PC-9 (cell line): Measurements from ENCODE around the gene IKZF3. TPM values are rescaled to one million over a fixed set of nuclear protein-coding genes. Genes with fewer than 3 reads are reported as not detected.

Source experiments
- BruUV-seq: library from RNA; stranded (reverse); fragments of 400-500 nt; replicated peaks from 2 replicates; lab custom pipeline; 2021; lab: Mats Ljungman, UMichigan
- CTCF ChIA-PET: fragments of 300-600 bp; sonication (Branson Sonifier 250); formaldehyde crosslinking; loops from one replicate; lab custom pipeline; 2022; ENCODE audit warnings: antibody characterized with exemption; lab: Charles Lee
- POLR2A ChIA-PET: fragments of 300-600 bp; sonication (Branson Sonifier 250); formaldehyde crosslinking; loops from one replicate; lab custom pipeline; 2022; ENCODE audit warnings: antibody characterized with exemption; ENCODE audit not compliant: unreplicated experiment; lab: Charles Lee
- DNase-seq, 2 experiments: peaks; one replicate each; pipeline versions ENCODE4 v3.0.0 to v3.0.0-alpha.2; 2015 to 2022; ENCODE audit warnings: mixed read lengths in 1 of 2
- H2AFZ ChIP-seq: fragments of 200-600 bp; sonication (generic); 2 replicates; pipeline ENCODE4 v1.8.1; 2017; ENCODE audit warnings: antibody characterized with exemption
- H3F3A ChIP-seq: fragments of 200-600 bp; sonication (generic); 2 replicates; pipeline ENCODE4 v1.8.1; 2017; ENCODE audit warnings: antibody characterized with exemption, mild to moderate bottlenecking, low read depth; ENCODE audit not compliant: insufficient read depth
- H3K27ac ChIP-seq: fragments of 200-600 bp; sonication (generic); 2 replicates; pipeline ENCODE4 v1.6.1; 2016; ENCODE audit warnings: mixed run types
- H3K27me3 ChIP-seq: fragments of 200-600 bp; sonication (generic); 2 replicates; pipeline ENCODE4 v1.6.1; 2016; ENCODE audit warnings: low read depth, mixed run types; ENCODE audit not compliant: insufficient read depth
- H3K36me3 ChIP-seq: fragments of 200-600 bp; sonication (generic); 2 replicates; pipeline ENCODE4 v1.6.1; 2016; ENCODE audit warnings: low read depth, mixed run types
- H3K4me1 ChIP-seq: fragments of 200-600 bp; sonication (generic); replicated peaks from 2 replicates; pipeline ENCODE4 v1.6.1; 2016; ENCODE audit warnings: mixed run types; ENCODE audit not compliant: insufficient read depth
- H3K4me2 ChIP-seq: fragments of 200-600 bp; sonication (generic); 2 replicates; pipeline ENCODE4 v1.6.1; 2017; ENCODE audit warnings: mixed run types
- H3K4me3 ChIP-seq: fragments of 200-600 bp; sonication (generic); 2 replicates; pipeline ENCODE4 v1.6.1; 2016; ENCODE audit warnings: mixed run types
- H3K79me2 ChIP-seq: fragments of 200-600 bp; sonication (generic); 2 replicates; pipeline ENCODE4 v1.6.1; 2017; ENCODE audit warnings: low read depth, mixed run types
- H3K9me2 ChIP-seq: fragments of 200-600 bp; sonication (generic); 2 replicates; pipeline ENCODE4 v1.8.1; 2017; ENCODE audit warnings: mild to moderate bottlenecking; ENCODE audit not compliant: insufficient read depth
- H3K9me3 ChIP-seq: fragments of 200-600 bp; sonication (generic); 2 replicates; pipeline ENCODE4 v1.8.1; 2016; ENCODE audit warnings: low read depth; ENCODE audit not compliant: insufficient read depth
- H4K20me1 ChIP-seq: fragments of 200-600 bp; sonication (generic); 2 replicates; pipeline ENCODE4 v1.8.1; 2017; ENCODE audit not compliant: insufficient read depth
- EZH2 ChIP-seq: fragments of 200-600 bp; sonication (generic); IDR thresholded peaks from 2 replicates; pipeline ENCODE4 v1.8.0; 2017; ENCODE audit warnings: antibody characterized with exemption, low read depth
- intact Hi-C: fragments of 100-400 bp; cut with micrococcal nuclease; formaldehyde crosslinking; loops from one replicate; pipeline ENCODE4 v1.10.0; 2022; ENCODE audit not compliant: unreplicated experiment
- total RNA-seq: library from RNA; stranded (reverse); gene quantifications from 2 replicates; pipeline ENCODE4 v1.2.3, GENCODE V29; 2021
- TF ChIP-seq, protein P1 (sequence below): fragments of 200-600 bp; sonication (generic); conservative IDR thresholded peaks from 2 replicates; pipeline ENCODE4 v1.6.1; 2017; ENCODE audit warnings: mixed run types, antibody characterized with exemption, mild to moderate bottlenecking, moderate library complexity

IKZF3 gene
- total RNA-seq, 1 experiment from 2014 or later: 0.04 TPM

DNA sequence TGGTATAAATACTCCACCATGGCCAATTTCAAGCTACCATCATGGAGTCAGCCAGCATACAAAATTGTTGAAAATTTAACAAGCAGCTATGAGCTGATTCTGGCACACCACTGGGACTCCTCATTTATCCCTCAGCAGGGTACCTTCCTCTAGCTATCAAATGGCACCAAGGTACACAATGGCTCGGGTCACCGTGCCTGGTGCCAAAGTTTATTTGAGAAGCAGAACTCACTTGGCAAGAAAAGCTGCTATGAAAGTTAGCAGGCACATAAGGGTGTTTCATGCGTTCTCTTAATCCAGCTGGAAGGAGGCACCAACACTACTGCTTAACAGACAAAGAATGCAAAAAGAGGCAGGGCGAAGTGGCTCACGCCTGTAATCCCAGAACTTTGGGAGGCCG lies 51.6 kb downstream of the IKZF3 start:
- no peak for TF ChIP-seq EZH2
- TF ChIP-seq, protein P1, sequence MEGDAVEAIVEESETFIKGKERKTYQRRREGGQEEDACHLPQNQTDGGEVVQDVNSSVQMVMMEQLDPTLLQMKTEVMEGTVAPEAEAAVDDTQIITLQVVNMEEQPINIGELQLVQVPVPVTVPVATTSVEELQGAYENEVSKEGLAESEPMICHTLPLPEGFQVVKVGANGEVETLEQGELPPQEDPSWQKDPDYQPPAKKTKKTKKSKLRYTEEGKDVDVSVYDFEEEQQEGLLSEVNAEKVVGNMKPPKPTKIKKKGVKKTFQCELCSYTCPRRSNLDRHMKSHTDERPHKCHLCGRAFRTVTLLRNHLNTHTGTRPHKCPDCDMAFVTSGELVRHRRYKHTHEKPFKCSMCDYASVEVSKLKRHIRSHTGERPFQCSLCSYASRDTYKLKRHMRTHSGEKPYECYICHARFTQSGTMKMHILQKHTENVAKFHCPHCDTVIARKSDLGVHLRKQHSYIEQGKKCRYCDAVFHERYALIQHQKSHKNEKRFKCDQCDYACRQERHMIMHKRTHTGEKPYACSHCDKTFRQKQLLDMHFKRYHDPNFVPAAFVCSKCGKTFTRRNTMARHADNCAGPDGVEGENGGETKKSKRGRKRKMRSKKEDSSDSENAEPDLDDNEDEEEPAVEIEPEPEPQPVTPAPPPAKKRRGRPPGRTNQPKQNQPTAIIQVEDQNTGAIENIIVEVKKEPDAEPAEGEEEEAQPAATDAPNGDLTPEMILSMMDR: no peak
- H3K4me1 ChIP-seq: peaks cover 33% of the 10 kb centered on the region
- H3F3A ChIP-seq: no peaks in the 10 kb centered on the region
- ChIA-PET CTCF (interaction anchor here (0.7 kb wide), 1 partner anchor 214 kb away, joined by 5 read pairs; no protein-coding TSS in a partner anchor), POLR2A (no interaction called here)
- H4K20me1 ChIP-seq: no peaks in the 10 kb centered on the region
- no peak overlapping the region for H3K4me3 ChIP-seq
- H3K9me3 ChIP-seq: no peaks in the 10 kb centered on the region
- H3K27ac ChIP-seq: no peak overlapping the region
- DNase-seq: no peak
- peak overlapping the region; percentile 49; the same call in 1 of the 2 replicates for H2AFZ ChIP-seq
- no peaks in the 10 kb centered on the region for H3K79me2 ChIP-seq
- BruUV-seq: no TSS peak
- no peaks in the 10 kb centered on the region for H3K27me3 ChIP-seq
- H3K36me3 ChIP-seq: no peaks in the 10 kb centered on the region
- H3K9me2 ChIP-seq: no peaks in the 10 kb centered on the region; the same call in 1 of the 2 replicates
- intact Hi-C loops: no loop called here
- no peak overlapping the region for H3K4me2 ChIP-seq

DNA sequence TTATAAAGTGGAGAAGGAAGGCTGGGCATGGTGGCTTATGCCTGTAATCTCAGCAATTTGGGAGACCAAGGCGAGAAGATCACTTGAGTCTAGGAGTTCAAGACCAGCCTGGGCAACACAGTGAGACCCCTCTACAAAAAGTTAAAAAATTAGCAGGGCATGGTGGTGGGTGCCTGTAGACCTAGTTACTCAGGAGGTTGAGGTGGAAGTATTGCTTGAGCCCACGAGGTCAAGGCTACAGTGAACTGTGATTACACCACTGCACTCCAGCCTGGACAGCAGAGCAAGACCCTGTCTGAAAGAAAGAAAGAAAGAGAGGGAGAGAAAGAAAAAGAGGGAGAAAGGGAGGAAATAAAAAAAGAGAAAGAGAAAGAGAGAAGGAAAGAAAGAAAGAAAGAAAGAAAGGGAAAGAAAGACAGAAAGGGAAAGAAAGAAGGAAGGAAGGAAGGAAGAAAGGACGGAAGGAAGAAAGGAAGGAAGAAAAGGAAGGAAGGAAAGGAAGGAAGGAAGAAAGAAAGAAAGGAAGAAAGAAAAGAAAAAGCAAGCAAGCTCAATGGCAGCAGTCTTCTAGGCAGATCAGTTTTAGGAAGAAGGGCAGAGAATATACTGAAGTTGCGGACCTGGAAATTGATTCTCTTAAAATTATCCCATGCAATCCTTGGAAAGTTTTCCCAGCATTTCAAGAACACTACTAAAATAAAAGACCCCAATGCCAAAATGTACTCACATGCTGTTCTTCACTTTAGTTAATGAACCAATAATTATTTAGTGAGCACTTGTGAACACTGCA lies 53.0 kb downstream of the IKZF3 start:
- H3F3A ChIP-seq: no peaks in the 10 kb centered on the region
- no peak overlapping the region for H3K4me3 ChIP-seq
- TF ChIP-seq EZH2: no peak
- TF ChIP-seq, protein P1: no peak
- H3K4me1 ChIP-seq: peaks cover 34% of the 10 kb centered on the region
- ChIA-PET CTCF (no interaction called here), POLR2A (no interaction called here)
- no peaks in the 10 kb centered on the region for H3K9me3 ChIP-seq
- no peaks in the 10 kb centered on the region; the same call in 1 of the 2 replicates for H3K9me2 ChIP-seq
- H3K27ac ChIP-seq: no peak overlapping the region
- H3K36me3 ChIP-seq: no peaks in the 10 kb centered on the region
- H3K27me3 ChIP-seq: no peaks in the 10 kb centered on the region
- no TSS peak for BruUV-seq
- H2AFZ ChIP-seq: no peak overlapping the region
- no peaks in the 10 kb centered on the region for H4K20me1 ChIP-seq
- intact Hi-C loops: no loop called here
- H3K79me2 ChIP-seq: no peaks in the 10 kb centered on the region
- no peak overlapping the region for H3K4me2 ChIP-seq
- no peak for DNase-seq

DNA sequence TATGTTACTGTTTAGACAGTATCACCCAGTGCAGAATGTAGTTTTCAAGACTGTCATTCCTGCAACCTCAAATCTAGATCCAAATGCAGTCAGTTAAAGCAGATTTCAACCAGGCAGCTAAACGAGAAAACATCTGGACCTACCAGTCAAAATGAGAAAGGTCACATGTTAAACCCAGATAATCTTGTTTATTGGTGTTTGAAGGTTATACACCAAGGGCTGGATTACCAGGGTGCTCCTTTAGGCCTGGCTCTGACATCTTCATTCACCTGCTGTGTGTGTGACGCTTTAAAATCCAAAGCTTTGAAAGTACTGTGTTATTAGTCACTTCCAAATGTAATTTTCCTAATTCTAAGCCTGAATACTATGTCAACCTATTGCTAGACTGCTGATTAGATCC lies 54.9 kb downstream of the IKZF3 start:
- ChIA-PET CTCF (no interaction called here), POLR2A (no interaction called here)
- intact Hi-C loops: no loop called here
- Histone ChIP-seq H3K4me3 (no peak overlapping the region), H3K9me2 (no peaks in the 10 kb centered on the region), H3K27ac (peak overlapping the region; percentile 16; the same call in 1 of the 2 replicates), H3K36me3 (no peaks in the 10 kb centered on the region), H3F3A (no peaks in the 10 kb centered on the region), H3K27me3 (no peaks in the 10 kb centered on the region), H4K20me1 (no peaks in the 10 kb centered on the region), H3K4me1 (peaks cover 34% of the 10 kb centered on the region), H3K4me2 (peak overlapping the region; percentile 75), H2AFZ (no peak overlapping the region), H3K79me2 (no peaks in the 10 kb centered on the region), H3K9me3 (no peaks in the 10 kb centered on the region)
- no TSS peak for BruUV-seq
- no peak for DNase-seq
- TF ChIP-seq EZH2: no peak
- TF ChIP-seq, protein P1: no peak
